Measurements from ENCODE around the gene PDSS1. TPM values are rescaled to one million over a fixed set of nuclear protein-coding genes. Genes with fewer than 3 reads are reported as not detected.

The PDSS1 gene
- total RNA-seq, 1 donor, result 1.8 TPM

DNA sequence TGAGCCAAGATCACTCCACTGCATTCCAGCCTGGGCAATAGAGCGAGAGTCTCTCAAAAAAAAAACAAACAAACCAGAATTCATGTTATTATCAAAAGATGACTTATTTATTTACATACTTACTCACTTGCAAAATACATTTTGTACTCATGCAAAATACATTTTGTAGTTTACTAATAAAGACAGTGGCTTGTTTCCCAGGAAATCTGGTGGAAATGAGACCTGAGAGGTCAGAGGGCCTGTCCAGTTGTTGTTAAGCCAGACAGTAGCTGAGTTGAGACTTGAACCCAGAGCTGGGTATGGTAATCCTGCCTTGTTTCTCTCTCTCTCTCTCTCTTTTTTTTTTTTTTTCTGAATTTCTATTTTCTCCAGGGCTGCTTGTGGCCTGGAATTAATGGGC lies 29.5 kb downstream of the PDSS1 start:
- Histone ChIP-seq H4K20me1 (ENCODE audit: insufficient read depth, low read length) (no peaks in the 10 kb centered on the region), H3K36me3 (ENCODE audit: insufficient read depth, low read length) (peaks cover 16% of the 10 kb centered on the region), H2AFZ (ENCODE audit: low read length) (no peak overlapping the region), H3K27ac (ENCODE audit: low read depth, low read length) (no peak overlapping the region), H3K4me2 (ENCODE audit: insufficient read depth, low read length) (no peak overlapping the region), H3K9me3 (ENCODE audit: low read depth, low read length) (no peaks in the 10 kb centered on the region), H3K4me1 (ENCODE audit: insufficient read depth, low read length) (no peaks in the 10 kb centered on the region), H3K79me2 (ENCODE audit: insufficient read depth, low read length) (no peaks in the 10 kb centered on the region), H3K4me3 (ENCODE audit: insufficient read depth, low read length) (no peak overlapping the region), H3K27me3 (ENCODE audit: insufficient read depth, low read length) (no peaks in the 10 kb centered on the region)
- no peak for DNase-seq (ENCODE audit: insufficient read length, low spot score, missing footprints)
- TF ChIP-seq, protein P1, sequence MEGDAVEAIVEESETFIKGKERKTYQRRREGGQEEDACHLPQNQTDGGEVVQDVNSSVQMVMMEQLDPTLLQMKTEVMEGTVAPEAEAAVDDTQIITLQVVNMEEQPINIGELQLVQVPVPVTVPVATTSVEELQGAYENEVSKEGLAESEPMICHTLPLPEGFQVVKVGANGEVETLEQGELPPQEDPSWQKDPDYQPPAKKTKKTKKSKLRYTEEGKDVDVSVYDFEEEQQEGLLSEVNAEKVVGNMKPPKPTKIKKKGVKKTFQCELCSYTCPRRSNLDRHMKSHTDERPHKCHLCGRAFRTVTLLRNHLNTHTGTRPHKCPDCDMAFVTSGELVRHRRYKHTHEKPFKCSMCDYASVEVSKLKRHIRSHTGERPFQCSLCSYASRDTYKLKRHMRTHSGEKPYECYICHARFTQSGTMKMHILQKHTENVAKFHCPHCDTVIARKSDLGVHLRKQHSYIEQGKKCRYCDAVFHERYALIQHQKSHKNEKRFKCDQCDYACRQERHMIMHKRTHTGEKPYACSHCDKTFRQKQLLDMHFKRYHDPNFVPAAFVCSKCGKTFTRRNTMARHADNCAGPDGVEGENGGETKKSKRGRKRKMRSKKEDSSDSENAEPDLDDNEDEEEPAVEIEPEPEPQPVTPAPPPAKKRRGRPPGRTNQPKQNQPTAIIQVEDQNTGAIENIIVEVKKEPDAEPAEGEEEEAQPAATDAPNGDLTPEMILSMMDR (IDR thresholded peaks at IDR 0.05; ENCODE audit: extremely low read depth, low read depth, low read length), result no peak

DNA sequence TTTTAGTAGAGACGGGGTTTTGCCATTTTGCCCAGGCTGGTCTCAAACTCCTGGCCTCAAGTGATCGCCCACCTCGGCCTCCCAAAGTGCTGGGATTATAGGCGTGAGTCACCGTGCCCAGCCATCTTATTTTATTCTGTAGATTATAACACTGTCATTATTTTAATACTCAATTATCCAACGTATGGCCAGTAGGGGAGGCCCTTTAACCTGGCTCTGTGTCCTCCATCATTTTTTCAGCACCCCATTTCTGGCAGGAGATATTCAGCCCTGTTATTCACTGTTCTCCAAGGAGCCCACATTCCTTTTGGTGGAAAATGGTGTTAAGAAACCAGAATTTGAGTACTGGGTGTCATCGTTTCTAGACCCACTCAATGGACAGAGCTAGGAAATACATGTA lies 31.5 kb downstream of the PDSS1 start:
- peaks cover 13% of the 10 kb centered on the region for H3K36me3 ChIP-seq (ENCODE audit: insufficient read depth, low read length)
- no peak for DNase-seq (ENCODE audit: insufficient read length, low spot score, missing footprints)
- no peaks in the 10 kb centered on the region for H3K79me2 ChIP-seq (ENCODE audit: insufficient read depth, low read length)
- no peak overlapping the region for H2AFZ ChIP-seq (ENCODE audit: low read length)
- H3K4me3 ChIP-seq (ENCODE audit: insufficient read depth, low read length), result no peak overlapping the region
- no peaks in the 10 kb centered on the region for H3K27me3 ChIP-seq (ENCODE audit: insufficient read depth, low read length)
- no peak overlapping the region for H3K27ac ChIP-seq (ENCODE audit: low read depth, low read length)
- no peak overlapping the region for H3K4me2 ChIP-seq (ENCODE audit: insufficient read depth, low read length)
- no peaks in the 10 kb centered on the region for H4K20me1 ChIP-seq (ENCODE audit: insufficient read depth, low read length)
- TF ChIP-seq, protein P1 (IDR thresholded peaks at IDR 0.05; ENCODE audit: extremely low read depth, low read depth, low read length), result peak; percentile 12
- H3K9me3 ChIP-seq (ENCODE audit: low read depth, low read length), result no peaks in the 10 kb centered on the region
- no peaks in the 10 kb centered on the region for H3K4me1 ChIP-seq (ENCODE audit: insufficient read depth, low read length)

DNA sequence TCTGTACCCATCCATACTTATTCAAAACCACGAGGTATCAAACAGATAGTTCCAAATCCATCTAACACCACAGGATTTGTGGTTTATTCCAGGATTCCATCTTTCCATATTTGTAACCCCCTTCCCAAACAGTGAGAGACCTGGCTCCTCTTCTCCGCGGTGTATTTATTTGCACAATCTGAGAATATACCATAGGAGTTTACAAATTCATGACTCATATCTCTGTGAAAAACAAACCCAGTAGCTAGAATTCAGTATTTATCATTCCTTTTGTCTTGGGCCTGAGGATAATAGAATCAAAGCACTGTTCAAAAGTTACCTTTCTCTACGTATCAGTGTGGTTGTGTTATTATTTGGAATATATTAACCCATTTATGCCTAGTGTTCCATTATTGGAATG lies 31.9 kb downstream of the PDSS1 start:
- H3K27ac ChIP-seq (ENCODE audit: low read depth, low read length), result no peak overlapping the region
- no peak overlapping the region for H2AFZ ChIP-seq (ENCODE audit: low read length)
- no peaks in the 10 kb centered on the region for H3K4me1 ChIP-seq (ENCODE audit: insufficient read depth, low read length)
- H3K27me3 ChIP-seq (ENCODE audit: insufficient read depth, low read length), result no peaks in the 10 kb centered on the region
- peaks cover 13% of the 10 kb centered on the region for H3K36me3 ChIP-seq (ENCODE audit: insufficient read depth, low read length)
- no peaks in the 10 kb centered on the region for H3K9me3 ChIP-seq (ENCODE audit: low read depth, low read length)
- no peak overlapping the region for H3K4me2 ChIP-seq (ENCODE audit: insufficient read depth, low read length)
- no peaks in the 10 kb centered on the region for H4K20me1 ChIP-seq (ENCODE audit: insufficient read depth, low read length)
- H3K4me3 ChIP-seq (ENCODE audit: insufficient read depth, low read length), result no peak overlapping the region
- H3K79me2 ChIP-seq (ENCODE audit: insufficient read depth, low read length), result no peaks in the 10 kb centered on the region
- TF ChIP-seq, protein P1 (IDR thresholded peaks at IDR 0.05; ENCODE audit: extremely low read depth, low read depth, low read length), result no peak
- DNase-seq (ENCODE audit: insufficient read length, low spot score, missing footprints), result no peak

DNA sequence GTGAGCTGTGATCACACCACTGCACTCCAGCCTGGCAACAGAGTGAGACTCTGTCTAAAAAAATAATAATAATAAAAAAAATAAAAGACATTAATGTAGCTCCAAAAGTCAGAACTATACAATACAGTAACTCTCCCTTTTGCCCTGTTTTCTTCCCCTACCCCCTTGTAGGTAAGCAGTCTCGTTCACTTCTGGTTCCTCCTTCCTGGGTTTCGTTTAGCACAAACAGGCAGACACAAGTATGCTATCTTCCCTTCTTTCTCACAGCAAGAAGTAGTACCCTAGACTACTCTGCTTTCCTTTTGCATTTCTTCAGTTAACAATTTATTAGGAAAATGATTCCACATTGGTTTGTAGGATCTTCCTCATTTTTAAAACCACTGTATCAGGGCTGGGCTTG lies 33.1 kb downstream of the PDSS1 start:
- no peak overlapping the region for H2AFZ ChIP-seq (ENCODE audit: low read length)
- H3K9me3 ChIP-seq (ENCODE audit: low read depth, low read length), result no peaks in the 10 kb centered on the region
- no peaks in the 10 kb centered on the region for H3K27me3 ChIP-seq (ENCODE audit: insufficient read depth, low read length)
- H3K79me2 ChIP-seq (ENCODE audit: insufficient read depth, low read length), result no peaks in the 10 kb centered on the region
- H4K20me1 ChIP-seq (ENCODE audit: insufficient read depth, low read length), result no peaks in the 10 kb centered on the region
- no peak for DNase-seq (ENCODE audit: insufficient read length, low spot score, missing footprints)
- no peak overlapping the region for H3K4me2 ChIP-seq (ENCODE audit: insufficient read depth, low read length)
- TF ChIP-seq, protein P1 (IDR thresholded peaks at IDR 0.05; ENCODE audit: extremely low read depth, low read depth, low read length), result no peak
- no peak overlapping the region for H3K4me3 ChIP-seq (ENCODE audit: insufficient read depth, low read length)
- H3K36me3 ChIP-seq (ENCODE audit: insufficient read depth, low read length), result peaks cover 10% of the 10 kb centered on the region
- H3K27ac ChIP-seq (ENCODE audit: low read depth, low read length), result no peak overlapping the region
- no peaks in the 10 kb centered on the region for H3K4me1 ChIP-seq (ENCODE audit: insufficient read depth, low read length)

All from osteoblast (primary cell).